Measurements from ENCODE around the gene LHFPL6.

LHFPL6 gene

GRCh38 chr13:39379667-39380655, 223.0 kb downstream of the LHFPL6 start:
- no peak for DNase-seq (ENCODE audit: low spot score)

DNA sequence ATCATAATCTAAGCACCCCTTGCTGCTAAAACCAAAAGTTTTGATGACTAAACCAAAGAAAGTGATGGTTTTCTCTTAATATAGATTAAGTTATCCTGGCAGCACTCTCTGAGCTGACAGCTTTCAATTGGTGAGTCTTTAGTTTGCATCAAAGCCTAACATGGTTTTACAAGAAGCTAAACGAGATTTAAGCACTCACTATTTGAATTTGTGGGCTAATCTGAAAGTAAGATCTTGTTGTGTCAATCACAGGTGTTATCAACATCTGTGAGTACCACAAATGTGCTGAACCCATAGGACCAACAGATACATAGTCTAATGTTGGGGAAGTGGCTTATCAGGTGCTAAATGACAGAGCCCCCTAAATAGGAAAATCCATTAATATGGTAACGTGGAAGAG, 223.9 kb downstream of the LHFPL6 start:
- no peak for DNase-seq (ENCODE audit: low spot score)

GRCh38 chr13:39378306-39378705, 224.7 kb downstream of the LHFPL6 start:
- no peak for DNase-seq (ENCODE audit: low spot score)

DNA sequence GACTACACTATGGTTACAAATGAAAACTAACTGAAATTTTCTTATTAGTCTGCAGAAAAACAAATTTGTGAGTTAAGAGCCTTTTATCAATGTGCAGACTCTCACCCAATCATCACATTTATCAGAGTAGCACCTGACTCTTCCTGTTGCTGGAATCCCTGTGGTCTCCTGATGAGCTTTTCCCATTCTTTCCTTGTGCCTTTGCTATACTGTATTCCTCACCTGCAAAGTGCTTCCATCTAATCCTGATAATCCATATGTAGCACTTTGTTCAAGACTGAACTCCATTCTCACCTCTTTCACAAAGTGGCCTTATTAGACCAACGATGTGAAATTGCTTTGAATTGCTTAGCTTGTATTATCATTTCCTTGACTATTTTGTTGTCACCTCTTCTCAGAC, 225.3 kb downstream of the LHFPL6 start:
- no peak for DNase-seq (ENCODE audit: low spot score)

DNA sequence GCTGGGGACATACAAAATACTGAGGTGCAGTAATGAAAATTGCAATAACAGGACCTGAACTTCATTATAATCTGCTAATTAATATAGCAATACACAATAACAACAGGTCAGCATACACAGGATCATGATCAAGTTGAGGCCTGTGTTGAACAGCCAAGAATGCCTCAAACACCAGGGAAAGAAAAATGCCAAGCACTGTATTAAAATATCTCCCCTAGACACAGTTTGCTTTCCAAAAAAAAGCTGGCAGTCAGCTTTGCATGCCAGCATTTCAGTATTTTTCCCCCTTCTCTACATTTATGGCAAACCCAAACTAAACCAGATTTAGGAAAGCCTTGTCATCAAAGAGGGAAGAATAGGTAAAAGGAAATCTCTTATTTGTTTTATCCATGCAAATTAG, 226.9 kb downstream of the LHFPL6 start:
- DNase-seq (ENCODE audit: low spot score) = no peak

GRCh38 chr13:39375601-39376000, 227.4 kb downstream of the LHFPL6 start:
- no peak for DNase-seq (ENCODE audit: low spot score)

- no peak for DNase-seq (ENCODE audit: low spot score)
These were observed 228.2 kb downstream of the LHFPL6 start for GRCh38 chr13:39374741-39375189.

- no peak for DNase-seq (ENCODE audit: low spot score)
These were observed 229.8 kb downstream of the LHFPL6 start for GRCh38 chr13:39373145-39373544.

DNA sequence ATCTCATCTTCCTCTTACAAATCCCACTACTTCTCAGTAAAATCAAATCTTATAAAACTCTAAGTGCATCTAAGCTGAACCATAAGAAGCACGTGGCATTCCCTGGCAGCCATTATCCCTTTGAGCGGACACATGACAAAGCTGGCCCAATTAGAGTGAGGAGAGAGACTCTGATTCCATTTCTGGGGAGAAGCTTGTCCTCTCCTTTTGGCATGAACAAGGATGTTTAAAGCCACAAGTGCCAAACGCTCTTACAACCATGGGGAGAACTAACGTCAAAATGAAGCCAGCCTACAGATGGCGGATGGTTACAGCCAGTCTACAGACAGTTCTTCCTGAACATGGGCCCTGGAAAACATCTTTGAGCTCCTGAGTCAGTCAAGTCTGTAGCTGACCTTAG, 231.3 kb downstream of the LHFPL6 start:
- no peak for DNase-seq (ENCODE audit: low spot score)

DNA sequence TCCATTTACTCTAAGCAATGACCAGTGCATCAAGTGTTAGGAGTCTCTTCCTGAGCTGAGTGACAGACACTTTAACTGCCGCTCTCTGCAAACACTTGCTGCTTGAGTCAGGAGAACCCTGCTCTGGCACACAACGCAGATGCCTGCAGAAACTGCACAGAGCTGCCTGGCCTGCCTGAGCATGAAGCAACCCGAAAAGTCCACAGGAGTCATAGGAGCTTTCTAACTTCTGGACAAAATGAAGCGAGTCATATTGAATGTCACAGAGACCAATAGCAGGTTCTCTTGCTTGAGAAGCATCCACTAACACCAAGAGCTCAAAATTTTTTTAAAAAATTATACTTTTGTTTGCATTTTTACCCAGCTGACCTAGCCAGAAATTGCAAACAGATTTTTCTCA, 232.4 kb downstream of the LHFPL6 start:
- DNase-seq (ENCODE audit: low spot score) = no peak

DNA sequence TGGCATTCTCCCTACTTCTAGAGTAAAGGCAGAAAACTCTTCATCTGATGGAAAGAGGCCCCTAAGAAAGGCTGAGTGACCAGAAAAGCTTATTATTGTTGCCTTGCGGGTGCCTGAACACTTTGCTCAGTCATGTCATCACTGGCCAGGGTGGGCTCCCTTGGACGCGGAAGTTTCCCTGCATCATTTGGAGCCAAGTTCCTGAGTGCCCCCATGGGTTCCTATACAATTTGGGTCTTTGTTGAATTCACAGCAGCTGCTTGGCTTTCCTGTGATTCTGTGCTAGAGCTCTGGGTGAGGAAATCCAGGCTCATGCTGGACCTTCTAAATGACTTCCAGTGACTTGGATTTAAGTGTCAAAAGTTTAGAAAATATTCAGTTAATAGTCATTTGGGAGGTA, 232.9 kb downstream of the LHFPL6 start:
- no peak for DNase-seq (ENCODE audit: low spot score)

DNA sequence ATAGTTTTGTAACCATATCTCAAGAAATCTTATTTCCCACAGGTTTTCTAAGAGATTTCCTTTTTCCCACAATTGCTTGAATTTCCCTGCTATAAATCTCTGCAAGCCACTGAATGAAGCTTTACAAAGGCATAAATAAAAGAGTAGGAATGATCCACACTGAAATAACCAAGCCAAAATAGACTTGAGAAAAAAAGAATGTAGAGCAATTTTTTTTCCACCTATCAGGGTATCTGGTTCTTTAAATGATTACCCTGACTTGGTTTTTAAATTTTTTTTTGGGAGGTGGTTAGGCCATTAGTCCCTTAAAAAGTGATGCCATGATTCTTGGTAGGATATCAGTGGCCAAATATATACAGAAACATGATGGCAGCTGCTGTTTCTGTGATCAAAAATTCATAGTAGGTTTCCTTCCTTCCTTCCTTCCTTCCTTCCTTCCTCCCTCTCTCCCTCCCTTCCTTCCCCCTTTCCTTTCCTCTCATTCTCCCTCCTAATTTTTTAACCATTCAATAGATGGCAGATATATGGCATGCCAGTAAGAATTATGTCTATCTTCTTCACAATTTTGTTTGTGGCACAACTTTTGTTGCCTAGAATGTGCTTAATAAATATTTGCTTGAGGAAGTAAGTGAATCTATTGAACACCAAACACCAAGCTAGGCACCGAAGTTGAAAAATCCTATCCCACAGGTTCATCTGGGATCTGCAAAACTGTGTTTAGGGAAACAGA, 233.7 kb downstream of the LHFPL6 start:
- DNase-seq (ENCODE audit: low spot score) = no peak

DNA sequence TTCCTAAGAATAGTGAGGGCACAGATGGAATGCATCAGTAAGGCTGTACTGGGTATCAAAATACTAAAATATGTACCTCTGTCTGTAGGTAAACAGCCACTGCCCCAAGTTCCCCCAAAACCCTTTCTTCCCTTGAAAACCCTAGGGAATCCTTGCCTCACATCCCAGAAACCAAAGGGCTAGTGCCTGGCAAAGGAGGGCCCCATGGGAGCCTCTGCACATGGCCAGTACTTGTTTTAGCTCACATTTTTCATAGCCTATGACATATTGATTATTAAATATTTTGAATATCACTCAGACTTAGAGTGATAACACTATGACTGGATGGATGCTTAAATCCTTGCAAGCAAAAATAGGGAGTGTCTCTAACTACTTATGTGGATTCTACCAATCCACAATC, 237.1 kb downstream of the LHFPL6 start:
- no peak for DNase-seq (ENCODE audit: low spot score)

GRCh38 chr13:39364947-39365468, 238.0 kb downstream of the LHFPL6 start:
- peak; percentile 59 for DNase-seq (ENCODE audit: low spot score)

DNA sequence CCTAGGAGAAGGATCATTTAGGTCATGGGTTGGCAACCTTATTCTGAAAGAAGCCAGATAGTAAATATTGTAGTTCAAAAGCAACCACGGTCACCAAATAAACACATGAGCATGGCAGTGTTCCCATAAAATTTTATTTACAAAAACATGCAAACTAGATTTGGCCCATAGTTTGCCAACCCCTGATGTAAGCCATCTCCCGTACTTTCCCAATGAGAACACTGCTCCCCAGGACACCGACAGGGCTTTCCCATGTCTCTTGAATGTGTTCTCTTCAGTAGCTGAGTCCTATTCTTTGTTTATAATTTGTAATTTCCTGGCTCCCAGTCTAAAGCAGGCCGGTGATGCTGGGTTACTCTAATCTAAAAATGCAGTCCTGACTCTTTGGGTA, 239.6 kb downstream of the LHFPL6 start:
- DNase-seq (ENCODE audit: low spot score) = no peak

DNA sequence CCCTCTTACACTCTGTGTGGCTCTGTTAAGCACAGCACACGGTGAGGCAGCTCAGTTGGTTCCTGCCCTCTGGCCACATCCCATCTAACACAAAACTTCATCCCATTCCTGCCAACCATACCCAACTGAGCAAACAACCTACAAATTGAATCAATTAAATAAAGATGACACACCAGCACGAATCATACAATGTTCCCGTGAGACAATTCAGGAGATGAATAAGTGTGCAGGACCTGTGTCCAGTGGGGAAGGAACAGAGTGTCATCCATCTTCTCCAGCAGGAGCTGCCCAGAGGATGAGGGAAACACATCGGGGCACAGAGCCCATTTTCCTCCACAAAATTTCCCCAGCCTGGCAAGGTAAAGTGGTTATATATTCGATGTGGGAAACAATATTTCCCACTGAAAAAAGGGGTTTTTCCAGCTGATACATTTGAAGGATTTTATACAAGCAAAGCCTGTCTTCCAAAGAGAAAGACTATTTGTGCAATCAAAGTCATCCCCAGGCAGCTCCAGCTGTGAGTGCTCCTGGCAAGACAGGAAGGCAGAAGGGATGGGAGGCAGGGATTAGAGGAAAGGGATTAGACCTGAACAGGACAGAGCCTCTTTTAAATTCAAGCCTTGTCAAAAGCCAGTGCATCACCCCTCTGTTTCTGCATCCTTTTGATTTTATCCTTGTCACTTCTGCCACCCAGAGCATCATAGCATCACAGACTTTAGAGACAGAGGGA, 240.2 kb downstream of the LHFPL6 start:
- no peak for DNase-seq (ENCODE audit: low spot score)

DNA sequence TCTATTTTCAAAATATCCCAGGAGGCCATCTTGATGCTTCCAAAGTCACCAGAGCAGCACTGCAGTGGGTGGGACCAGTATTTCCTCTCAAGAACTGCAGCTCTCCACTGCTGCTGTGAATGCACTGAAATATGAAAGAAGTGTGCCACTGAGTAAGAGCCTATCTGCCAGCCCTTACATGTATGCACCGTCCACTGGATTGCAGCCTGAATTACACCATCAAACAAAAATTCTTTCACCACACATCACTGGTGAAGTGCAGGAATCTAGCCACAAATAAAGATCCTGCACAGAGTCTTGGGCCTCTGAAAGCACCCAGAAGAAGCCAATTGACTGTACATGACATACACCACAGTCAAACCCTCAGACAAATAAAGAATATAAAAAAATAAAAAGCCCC, 249.0 kb downstream of the LHFPL6 start:
- no peak for DNase-seq (ENCODE audit: low spot score)

- DNase-seq (ENCODE audit: low spot score) = peak; percentile 39
These were observed 252.5 kb downstream of the LHFPL6 start for GRCh38 chr13:39350461-39350881.

DNA sequence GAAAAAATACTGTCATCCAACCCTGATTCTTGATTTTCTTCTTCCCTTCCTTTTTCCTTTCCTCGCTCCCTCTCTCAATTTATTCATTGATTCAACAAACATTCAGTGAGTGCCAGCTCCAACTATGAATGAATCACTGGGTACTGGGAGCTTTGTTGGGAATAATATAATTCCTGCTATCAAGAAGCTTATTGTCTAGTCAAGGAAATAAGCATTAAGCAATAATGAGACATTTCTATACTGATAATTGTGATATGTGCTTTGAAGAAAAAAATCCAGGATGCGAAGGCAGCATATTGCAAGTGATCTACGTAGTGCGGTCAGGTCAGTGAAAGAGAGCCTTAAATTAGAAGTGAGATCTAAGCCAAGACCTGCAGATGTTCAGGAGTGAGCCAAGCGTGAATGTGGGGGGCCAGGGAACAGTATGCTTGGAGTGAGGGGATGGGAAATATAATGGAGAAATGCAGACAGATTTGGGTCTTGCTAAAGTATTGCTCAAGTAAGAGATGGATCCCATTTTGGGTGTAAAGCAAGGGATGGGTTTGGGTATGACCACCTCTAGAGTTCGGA, 253.5 kb downstream of the LHFPL6 start:
- no peak for DNase-seq (ENCODE audit: low spot score)

GRCh38 chr13:39347926-39348901, 254.8 kb downstream of the LHFPL6 start:
- peak; percentile 72 for DNase-seq (ENCODE audit: low spot score)

DNA sequence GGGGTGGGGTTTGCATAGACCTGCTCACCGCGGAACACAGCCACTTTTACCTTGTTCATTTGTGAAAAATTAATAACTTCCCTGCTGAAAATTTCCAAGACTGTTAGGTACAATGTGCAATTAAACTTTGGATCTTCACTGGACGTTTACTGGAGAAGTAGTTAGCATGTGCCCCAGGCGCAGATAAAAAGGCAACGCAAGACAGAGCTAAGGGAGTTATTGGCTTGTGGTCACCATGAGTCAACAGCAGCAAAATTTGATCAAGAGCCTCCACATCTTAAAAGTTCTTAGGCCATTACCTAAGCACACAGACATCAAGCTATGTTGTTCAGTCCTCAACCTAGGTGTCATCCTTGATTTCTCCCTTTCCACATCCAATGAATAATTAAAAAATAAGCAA, 257.0 kb downstream of the LHFPL6 start:
- no peak for DNase-seq (ENCODE audit: low spot score)

Measured in iPS-NIHi11 (cell line).